A549 (cell line): ENCODE measurements around the gene SUGCT.

ENCODE experiments used
- MAX ChIP-seq: IDR thresholded peaks from 2 replicates; pipeline ENCODE4 v1.6.1; 2012
- TP53 ChIP-seq: fragments of 250-450 bp; sonication (Bioruptor Pico); IDR thresholded peaks from 2 replicates; pipeline ENCODE4 v1.5.0; 2021; ENCODE audit warnings: mild to moderate bottlenecking, moderate library complexity
- TF ChIP-seq, protein P1 (sequence below): fragments of >200 bp; sonication (Bioruptor Twin); formaldehyde crosslinking; IDR thresholded peaks from 3 replicates; pipeline ENCODE4 v1.5.1; 2016
- TF ChIP-seq, protein P2 (sequence below): fragments of 150-350 bp; IDR thresholded peaks from 2 replicates; pipeline ENCODE4 v1.6.1; 2014; ENCODE audit warnings: low read depth, mild to moderate bottlenecking, low read length

DNA sequence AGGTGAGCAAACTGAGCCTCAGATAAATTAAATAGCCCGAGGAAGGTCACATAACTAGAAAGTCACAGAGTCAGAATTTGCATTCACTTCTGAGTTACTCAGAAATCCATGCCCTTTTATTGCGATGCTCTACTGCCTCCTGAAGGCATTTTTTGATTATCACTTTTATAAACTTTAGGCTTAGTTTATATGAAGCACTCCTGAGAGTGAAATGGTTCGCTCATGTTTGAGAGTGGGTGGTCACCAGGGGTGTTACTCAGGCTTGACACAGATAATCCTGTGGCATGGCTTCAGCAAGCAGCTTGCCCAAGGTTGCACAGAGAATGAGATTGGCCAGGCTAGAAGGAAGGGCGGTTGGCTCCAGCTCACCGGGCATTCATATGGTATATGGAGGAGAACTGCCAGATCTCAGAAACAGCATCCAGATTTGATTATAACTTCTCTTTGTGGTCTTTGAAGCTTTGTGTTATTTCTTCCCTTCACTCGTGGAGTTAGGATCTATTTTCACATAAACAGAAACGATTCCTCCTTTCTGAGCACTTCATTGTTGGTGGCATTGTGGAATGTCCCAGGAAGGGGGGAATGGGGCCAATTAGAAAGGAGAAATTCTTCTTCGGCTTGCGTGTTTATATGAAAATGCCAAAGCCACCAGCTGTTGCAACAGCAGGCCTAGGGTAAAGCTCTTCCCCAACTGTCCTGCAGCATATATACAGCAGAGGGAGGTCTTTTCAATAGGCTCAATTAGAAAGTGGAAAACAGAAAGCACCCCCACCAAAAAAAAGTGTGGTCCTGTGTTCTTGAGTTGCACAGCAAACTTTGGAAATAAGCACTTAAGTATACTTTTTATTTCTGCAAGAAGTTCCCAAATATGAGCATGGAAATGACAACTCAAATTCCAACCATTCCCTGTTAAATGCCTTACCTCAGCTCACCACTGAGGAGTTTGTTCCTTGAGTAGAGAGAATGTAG lies 628.8 kb downstream of the SUGCT start:
- no peak for TF ChIP-seq MAX
- TF ChIP-seq, protein P1, sequence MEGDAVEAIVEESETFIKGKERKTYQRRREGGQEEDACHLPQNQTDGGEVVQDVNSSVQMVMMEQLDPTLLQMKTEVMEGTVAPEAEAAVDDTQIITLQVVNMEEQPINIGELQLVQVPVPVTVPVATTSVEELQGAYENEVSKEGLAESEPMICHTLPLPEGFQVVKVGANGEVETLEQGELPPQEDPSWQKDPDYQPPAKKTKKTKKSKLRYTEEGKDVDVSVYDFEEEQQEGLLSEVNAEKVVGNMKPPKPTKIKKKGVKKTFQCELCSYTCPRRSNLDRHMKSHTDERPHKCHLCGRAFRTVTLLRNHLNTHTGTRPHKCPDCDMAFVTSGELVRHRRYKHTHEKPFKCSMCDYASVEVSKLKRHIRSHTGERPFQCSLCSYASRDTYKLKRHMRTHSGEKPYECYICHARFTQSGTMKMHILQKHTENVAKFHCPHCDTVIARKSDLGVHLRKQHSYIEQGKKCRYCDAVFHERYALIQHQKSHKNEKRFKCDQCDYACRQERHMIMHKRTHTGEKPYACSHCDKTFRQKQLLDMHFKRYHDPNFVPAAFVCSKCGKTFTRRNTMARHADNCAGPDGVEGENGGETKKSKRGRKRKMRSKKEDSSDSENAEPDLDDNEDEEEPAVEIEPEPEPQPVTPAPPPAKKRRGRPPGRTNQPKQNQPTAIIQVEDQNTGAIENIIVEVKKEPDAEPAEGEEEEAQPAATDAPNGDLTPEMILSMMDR = no peak
- TF ChIP-seq, protein P2, sequence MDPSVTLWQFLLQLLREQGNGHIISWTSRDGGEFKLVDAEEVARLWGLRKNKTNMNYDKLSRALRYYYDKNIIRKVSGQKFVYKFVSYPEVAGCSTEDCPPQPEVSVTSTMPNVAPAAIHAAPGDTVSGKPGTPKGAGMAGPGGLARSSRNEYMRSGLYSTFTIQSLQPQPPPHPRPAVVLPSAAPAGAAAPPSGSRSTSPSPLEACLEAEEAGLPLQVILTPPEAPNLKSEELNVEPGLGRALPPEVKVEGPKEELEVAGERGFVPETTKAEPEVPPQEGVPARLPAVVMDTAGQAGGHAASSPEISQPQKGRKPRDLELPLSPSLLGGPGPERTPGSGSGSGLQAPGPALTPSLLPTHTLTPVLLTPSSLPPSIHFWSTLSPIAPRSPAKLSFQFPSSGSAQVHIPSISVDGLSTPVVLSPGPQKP = no peak
- TF ChIP-seq TP53 (CRISPR knock-in tag) = no peak
